Gastrocnemius medialis (tissue), 4 donors: ENCODE measurements around the gene ERGIC3. TPM values are rescaled to one million over a fixed set of nuclear protein-coding genes. Genes with fewer than 3 reads are reported as not detected.

Experiments
- ATAC-seq, 2 donors: fragments of 150-250 bp; one replicate each; pipeline ENCODE4 v1.9.1; 2016
- DNase-seq, 2 donors: peaks; one replicate each; pipeline ENCODE4 v3.0.0-alpha.2; 2019
- H3K27ac ChIP-seq, 4 donors: fragments of 200-600 bp; sonication (generic); 1 replicate in 1 of 4; 2 replicates in 3 of 4; pipeline ENCODE4 v1.5.1; 2016 to 2018; ENCODE audit warnings: mild to moderate bottlenecking in 2 of 4, moderate library complexity in 1 of 4
- H3K27me3 ChIP-seq, 3 donors: fragments of 200-600 bp; sonication (generic) in 2 of 3; 1 replicate in 1 of 3; 2 replicates in 2 of 3; pipeline versions ENCODE4 v1.5.1 to v1.6.0; 2016 to 2019; ENCODE audit warnings: mild to moderate bottlenecking in 1 of 3, moderate library complexity in 1 of 3
- H3K36me3 ChIP-seq, 2 donors: fragments of 200-600 bp; sonication (generic) in 1 of 2; one replicate each; pipeline ENCODE4 v1.5.1; 2017 to 2018
- H3K4me1 ChIP-seq, 2 donors: fragments of 200-600 bp; sonication (generic) in 1 of 2; one replicate each; pipeline ENCODE4 v1.5.1; 2016 to 2017; ENCODE audit warnings: mild to moderate bottlenecking in 2 of 2
- H3K4me3 ChIP-seq, 4 donors: fragments of 200-600 bp; sonication (generic) in 3 of 4; 1 replicate in 1 of 4; 2 replicates in 3 of 4; pipeline ENCODE4 v1.5.1; 2016 to 2019; ENCODE audit warnings: mild to moderate bottlenecking in 2 of 4
- H3K9me3 ChIP-seq, 3 donors: fragments of 200-600 bp; sonication (generic) in 2 of 3; 1 replicate in 1 of 3; 2 replicates in 2 of 3; pipeline ENCODE4 v1.5.1; 2016 to 2019
- POLR2A ChIP-seq, 2 donors: fragments of 450-650 bp; IDR thresholded peaks; one replicate each; pipeline ENCODE4 v1.6.1; 2017; ENCODE audit warnings: antibody characterized with exemption in 2 of 2, mild to moderate bottlenecking in 2 of 2, moderate library complexity in 2 of 2
- in situ Hi-C, 4 donors: fragments of 200-750 bp; cut with MboI; loops; one replicate each; pipeline versions ENCODE4 v1.15.0 to v1.8.0; 2017; ENCODE audit warnings: low sequenced_read_pairs in 4 of 4
- intact Hi-C: fragments of 100-400 bp; cut with DNase I; formaldehyde crosslinking; loops from one replicate; pipeline ENCODE4 v1.15.1; 2023; ENCODE audit warnings: low total_unique reads
- total RNA-seq, 4 donors: library from RNA; depleted of rRNA; stranded (reverse); fragments of >200 nt; gene quantifications; one replicate each; pipeline versions ENCODE4 v1.1.0 to v1.2.3, GENCODE V29; 2016
- TF ChIP-seq, protein P1 (sequence below), 5 experiments: fragments of 450-650 bp in 3 of 5; fragments of 200-600 bp in 2 of 5; sonication (generic) in 2 of 5; IDR thresholded peaks in 4 of 5; conservative IDR thresholded peaks in 1 of 5; 1 replicate in 4 of 5; 2 replicates in 1 of 5; pipeline ENCODE4 v1.5.1; 2016 to 2019; ENCODE audit warnings: antibody characterized with exemption in 5 of 5, mild to moderate bottlenecking in 3 of 5, moderate library complexity in 3 of 5

The ERGIC3 gene
- total RNA-seq, 4 donors from 2014 or later: 82.5 to 91.0 (median 89.2) TPM

DNA sequence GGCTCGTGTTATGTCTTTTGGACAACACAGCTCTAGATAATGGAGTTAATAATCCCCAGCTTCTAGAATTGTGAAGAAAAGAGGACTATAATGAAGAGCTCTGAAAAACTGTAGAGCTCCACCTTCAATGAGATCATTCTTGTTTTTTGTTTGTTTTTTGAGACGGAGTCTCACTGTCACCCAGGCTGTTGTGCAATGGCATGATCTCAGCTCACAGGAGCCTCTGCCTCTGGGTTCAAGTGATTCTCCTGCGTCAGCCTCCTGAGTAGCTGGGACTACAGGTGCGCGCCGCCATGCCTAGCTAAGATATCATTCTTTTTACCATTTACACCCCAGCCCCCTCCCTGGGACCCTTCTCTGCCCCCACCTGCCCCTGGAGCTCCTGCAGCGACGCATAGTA is 36.6 kb downstream of the ERGIC3 start:
- H3K4me1 ChIP-seq: no peaks in the 10 kb centered on the region
- DNase-seq (no peak), ATAC-seq (no peak)
- no peak overlapping the region for H3K27ac ChIP-seq
- TF ChIP-seq, protein P1, sequence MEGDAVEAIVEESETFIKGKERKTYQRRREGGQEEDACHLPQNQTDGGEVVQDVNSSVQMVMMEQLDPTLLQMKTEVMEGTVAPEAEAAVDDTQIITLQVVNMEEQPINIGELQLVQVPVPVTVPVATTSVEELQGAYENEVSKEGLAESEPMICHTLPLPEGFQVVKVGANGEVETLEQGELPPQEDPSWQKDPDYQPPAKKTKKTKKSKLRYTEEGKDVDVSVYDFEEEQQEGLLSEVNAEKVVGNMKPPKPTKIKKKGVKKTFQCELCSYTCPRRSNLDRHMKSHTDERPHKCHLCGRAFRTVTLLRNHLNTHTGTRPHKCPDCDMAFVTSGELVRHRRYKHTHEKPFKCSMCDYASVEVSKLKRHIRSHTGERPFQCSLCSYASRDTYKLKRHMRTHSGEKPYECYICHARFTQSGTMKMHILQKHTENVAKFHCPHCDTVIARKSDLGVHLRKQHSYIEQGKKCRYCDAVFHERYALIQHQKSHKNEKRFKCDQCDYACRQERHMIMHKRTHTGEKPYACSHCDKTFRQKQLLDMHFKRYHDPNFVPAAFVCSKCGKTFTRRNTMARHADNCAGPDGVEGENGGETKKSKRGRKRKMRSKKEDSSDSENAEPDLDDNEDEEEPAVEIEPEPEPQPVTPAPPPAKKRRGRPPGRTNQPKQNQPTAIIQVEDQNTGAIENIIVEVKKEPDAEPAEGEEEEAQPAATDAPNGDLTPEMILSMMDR (IDR thresholded peaks at IDR 0.05 in 4 of 5, conservative IDR thresholded peaks at IDR 0.05 in 1 of 5): no peak
- TF ChIP-seq POLR2A (IDR thresholded peaks at IDR 0.05): no peak
- in situ Hi-C loops: no loop called here
- intact Hi-C loops: no loop called here
- no peak overlapping the region for H3K4me3 ChIP-seq
- no peaks in the 10 kb centered on the region for H3K27me3 ChIP-seq
- H3K9me3 ChIP-seq: no peaks in the 10 kb centered on the region
- no peaks in the 10 kb centered on the region for H3K36me3 ChIP-seq

DNA sequence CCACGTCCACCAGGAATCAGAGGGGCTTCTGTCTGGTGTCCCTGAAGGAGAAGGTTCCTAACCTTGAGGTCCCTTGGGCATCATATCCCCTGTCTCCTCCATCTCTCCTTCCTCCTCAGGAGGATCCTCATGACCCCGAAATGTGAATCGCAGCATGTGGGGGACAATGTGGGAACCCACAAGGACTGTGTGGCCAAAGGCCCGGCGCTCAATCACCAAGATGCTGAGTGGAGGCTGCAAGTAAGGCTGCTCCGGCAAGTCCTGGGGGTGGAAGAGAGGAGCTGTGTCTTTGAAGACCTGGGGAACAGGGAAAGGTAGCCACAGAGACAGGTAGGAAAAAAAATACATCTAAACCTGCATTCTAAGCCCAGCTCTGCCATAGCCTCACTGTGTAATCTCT is 37.3 kb downstream of the ERGIC3 start:
- Histone ChIP-seq H3K27ac (no peak overlapping the region), H3K27me3 (no peaks in the 10 kb centered on the region), H3K36me3 (no peaks in the 10 kb centered on the region), H3K4me1 (no peaks in the 10 kb centered on the region), H3K4me3 (no peak overlapping the region), H3K9me3 (no peaks in the 10 kb centered on the region)
- DNase-seq: no peak
- intact Hi-C loops (no loop called here), in situ Hi-C loops (no loop called here)
- no peak for ATAC-seq
- TF ChIP-seq, protein P1 (IDR thresholded peaks at IDR 0.05 in 4 of 5, conservative IDR thresholded peaks at IDR 0.05 in 1 of 5): no peak
- TF ChIP-seq POLR2A (IDR thresholded peaks at IDR 0.05): no peak

DNA sequence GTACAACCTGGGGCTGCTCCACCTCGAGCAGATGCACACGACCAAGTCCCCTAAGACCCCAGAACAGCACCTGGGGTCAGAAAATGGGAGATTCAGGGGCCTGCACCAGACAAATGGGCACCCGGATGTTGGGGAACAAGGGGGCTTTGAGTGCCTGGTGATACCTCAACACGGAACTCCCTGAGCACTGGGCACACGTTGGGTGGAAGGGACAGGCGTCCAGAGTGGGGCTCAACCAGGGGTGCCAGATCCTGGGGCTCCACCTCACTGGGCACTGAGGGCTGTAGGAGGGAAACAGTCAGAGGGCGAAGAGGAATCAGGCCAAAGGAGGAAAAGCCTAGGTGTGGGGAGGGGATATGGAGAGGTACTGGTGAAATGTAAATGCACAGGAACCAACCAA is 40.3 kb downstream of the ERGIC3 start:
- intact Hi-C loops: no loop called here
- no peak for DNase-seq
- Histone ChIP-seq H3K4me3 (no peak overlapping the region), H3K9me3 (no peaks in the 10 kb centered on the region), H3K36me3 (no peaks in the 10 kb centered on the region), H3K4me1 (no peaks in the 10 kb centered on the region), H3K27ac (no peak overlapping the region), H3K27me3 (no peaks in the 10 kb centered on the region)
- ATAC-seq: no peak
- in situ Hi-C loops: no loop called here
- TF ChIP-seq POLR2A (IDR thresholded peaks at IDR 0.05): no peak
- TF ChIP-seq, protein P1 (IDR thresholded peaks at IDR 0.05 in 4 of 5, conservative IDR thresholded peaks at IDR 0.05 in 1 of 5): no peak

DNA sequence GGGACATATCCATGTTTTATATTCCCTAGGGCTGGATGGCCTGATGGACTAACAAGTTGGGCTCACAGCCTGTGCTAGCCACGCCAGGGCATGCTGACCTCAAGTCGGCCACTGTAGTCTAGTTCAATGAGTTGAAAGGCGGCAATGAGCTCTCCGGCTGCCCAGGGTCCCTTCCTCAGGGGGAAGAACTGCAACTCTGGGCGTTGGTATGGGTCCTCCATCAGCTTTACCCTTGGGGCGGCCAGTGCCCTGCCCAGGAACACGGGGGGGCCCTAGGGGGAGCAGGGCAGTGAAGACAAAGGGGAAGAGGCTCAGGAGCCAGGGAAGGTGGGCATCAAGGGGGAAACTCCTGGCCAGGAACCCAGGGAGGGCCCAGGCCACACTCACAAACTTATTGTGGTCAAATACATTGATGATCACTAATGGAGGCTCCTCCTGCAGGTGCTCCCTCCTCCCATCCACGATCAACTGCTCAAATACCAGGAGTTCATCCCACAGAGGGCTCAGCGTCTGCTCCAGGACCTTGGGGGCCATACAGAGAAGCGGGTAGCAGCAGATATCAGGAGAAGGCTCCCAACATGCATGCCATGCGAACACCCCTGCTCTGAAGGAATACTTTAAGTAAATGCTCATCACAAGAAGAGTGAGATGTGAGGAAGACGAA is 41.0 kb downstream of the ERGIC3 start:
- H3K9me3 ChIP-seq: no peaks in the 10 kb centered on the region
- H3K4me3 ChIP-seq: no peak overlapping the region
- TF ChIP-seq, protein P1 (IDR thresholded peaks at IDR 0.05 in 4 of 5, conservative IDR thresholded peaks at IDR 0.05 in 1 of 5): no peak
- no peak for TF ChIP-seq POLR2A (IDR thresholded peaks at IDR 0.05)
- no peak for ATAC-seq
- DNase-seq: no peak
- no peaks in the 10 kb centered on the region for H3K4me1 ChIP-seq
- H3K27me3 ChIP-seq: no peaks in the 10 kb centered on the region
- no peaks in the 10 kb centered on the region for H3K36me3 ChIP-seq
- in situ Hi-C loops (no loop called here), intact Hi-C loops (no loop called here)
- no peak overlapping the region for H3K27ac ChIP-seq
